ENCODE results near the gene ZNF668. TPM values are rescaled to one million over a fixed set of nuclear protein-coding genes. Genes with fewer than 3 reads are reported as not detected.

ZNF668 gene
- total RNA-seq, 4 donors from 2014 or later, result 9.6 to 19.3 (median 10.6) TPM

DNA sequence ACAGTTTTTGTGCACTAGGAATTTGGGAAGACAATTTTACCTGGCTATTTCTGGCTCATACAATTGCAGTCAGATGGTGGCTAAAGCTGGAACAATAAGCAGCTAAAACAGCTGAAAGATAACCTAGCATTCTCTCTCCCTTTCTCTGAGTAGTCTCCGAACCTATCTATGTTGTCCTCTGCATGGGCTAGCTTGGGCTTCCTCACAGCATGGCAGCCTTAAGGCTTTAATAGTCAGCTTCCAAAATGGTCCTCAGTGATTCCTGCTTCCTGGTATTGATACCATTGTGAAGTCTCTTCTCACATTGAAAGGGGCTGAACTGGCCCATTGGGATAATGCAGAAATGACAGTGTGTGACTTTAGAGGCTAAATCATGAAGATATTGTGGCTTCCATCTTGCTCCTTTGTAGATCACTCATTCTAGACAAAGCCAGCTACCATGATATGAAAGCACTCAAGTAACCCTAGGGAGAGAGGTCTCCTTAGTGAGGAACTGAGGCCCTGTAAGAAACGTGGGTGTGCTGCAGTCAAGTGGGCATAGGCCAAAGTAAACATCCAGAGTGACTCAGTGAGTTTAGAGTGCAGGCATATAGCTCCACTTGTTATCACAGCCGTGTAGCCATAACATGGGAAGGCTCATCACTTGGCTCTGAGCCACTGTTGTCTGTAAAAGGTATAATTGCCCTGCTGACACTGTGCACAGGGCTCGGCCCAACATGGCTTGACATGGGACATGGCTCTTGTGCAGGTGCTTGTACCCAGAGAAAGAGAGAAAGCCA is 26.0 kb upstream of the ZNF668 start:
- H3K9me3 ChIP-seq, result peaks cover 0 to 6% (median 0%) of the 10 kb centered on the region in 4 donors
- intact Hi-C loops (cut with DNase I), result loop anchor here (5.0 kb wide), 1 partner anchor 113 kb away; the partner anchor contains the start of gene HSD3B7
- no peaks in the 10 kb centered on the region for H3K36me3 ChIP-seq
- WGBS, result 61% methylated on average over 2 of the region's 4 CpGs
- H3K27me3 ChIP-seq, result no peaks in the 10 kb centered on the region
- peaks cover 0 to 7% (median 5%) of the 10 kb centered on the region in 4 donors for H3K4me1 ChIP-seq
- no peak overlapping the region for H3K4me3 ChIP-seq
- TF ChIP-seq EP300 (IDR thresholded peaks at IDR 0.05), result no peak
- TF ChIP-seq, protein P1, sequence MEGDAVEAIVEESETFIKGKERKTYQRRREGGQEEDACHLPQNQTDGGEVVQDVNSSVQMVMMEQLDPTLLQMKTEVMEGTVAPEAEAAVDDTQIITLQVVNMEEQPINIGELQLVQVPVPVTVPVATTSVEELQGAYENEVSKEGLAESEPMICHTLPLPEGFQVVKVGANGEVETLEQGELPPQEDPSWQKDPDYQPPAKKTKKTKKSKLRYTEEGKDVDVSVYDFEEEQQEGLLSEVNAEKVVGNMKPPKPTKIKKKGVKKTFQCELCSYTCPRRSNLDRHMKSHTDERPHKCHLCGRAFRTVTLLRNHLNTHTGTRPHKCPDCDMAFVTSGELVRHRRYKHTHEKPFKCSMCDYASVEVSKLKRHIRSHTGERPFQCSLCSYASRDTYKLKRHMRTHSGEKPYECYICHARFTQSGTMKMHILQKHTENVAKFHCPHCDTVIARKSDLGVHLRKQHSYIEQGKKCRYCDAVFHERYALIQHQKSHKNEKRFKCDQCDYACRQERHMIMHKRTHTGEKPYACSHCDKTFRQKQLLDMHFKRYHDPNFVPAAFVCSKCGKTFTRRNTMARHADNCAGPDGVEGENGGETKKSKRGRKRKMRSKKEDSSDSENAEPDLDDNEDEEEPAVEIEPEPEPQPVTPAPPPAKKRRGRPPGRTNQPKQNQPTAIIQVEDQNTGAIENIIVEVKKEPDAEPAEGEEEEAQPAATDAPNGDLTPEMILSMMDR (IDR thresholded peaks at IDR 0.05), result no peak
- TF ChIP-seq POLR2A (IDR thresholded peaks at IDR 0.05; ENCODE audit: low read depth), result no peak
- no peak for TF ChIP-seq POLR2AphosphoS5 (IDR thresholded peaks at IDR 0.05)
- DNase-seq (ENCODE audit: extremely low spot score), result no peak
- no peak overlapping the region for H3K27ac ChIP-seq (replicated peaks in 1 of 4)

DNA sequence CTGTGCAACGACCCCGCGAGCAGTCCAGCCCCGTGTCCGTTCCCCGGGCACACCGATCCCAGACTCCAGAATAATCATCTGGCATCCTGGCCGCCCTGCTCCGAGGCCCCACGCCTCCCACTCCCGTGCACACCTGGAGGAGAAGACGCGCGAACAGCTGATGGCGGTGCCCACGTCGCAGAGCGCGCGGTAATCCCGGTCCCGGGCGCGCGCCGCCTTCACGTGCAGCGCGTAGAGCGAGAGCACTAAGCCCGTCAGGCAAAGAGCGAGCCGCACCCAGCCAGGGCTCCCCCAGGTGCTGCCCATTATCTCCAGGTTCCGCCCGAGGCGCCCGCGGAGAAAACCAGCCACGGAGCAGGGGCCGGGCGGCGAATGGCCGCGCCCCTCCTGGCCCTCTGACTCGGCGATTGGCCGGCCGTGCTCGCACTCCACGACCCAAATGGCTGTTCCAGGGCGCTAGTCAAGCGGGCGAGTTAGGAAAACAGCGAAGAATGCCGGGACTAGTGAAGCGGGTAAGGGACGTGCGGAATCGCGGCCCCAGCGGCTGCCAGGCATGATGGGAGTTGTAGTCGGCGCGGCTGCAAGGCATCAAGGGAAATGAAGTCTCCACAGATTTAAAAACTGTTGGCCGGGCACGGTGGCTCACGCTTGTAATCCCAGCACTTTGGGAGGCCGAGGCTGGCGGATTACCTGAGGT is 20.5 kb upstream of the ZNF668 start, which contains the start of gene VKORC1:
VKORC1 (minus strand) TSS at position 374 of the 697 bp plus-strand sequence; CDS start at position 306, 68 bp downstream.
- peak within 1 kb of the TSS; percentile 81 to 91 (median 84) for H3K4me3 ChIP-seq
- intact Hi-C loops (cut with DNase I), result loop anchor here (5.0 kb wide), 1 partner anchor 107 kb away; the partner anchor contains the start of gene HSD3B7
- peak within 1 kb of the TSS; percentile 87 to 95 (median 92) for H3K27ac ChIP-seq (replicated peaks in 1 of 4)
- H3K4me1 ChIP-seq, result peaks cover 12 to 31% (median 23%) of the 10 kb centered on the region in 4 donors
- 0% methylated on average over 38 of the region's 69 CpGs for WGBS
- no peaks in the 10 kb centered on the region for H3K27me3 ChIP-seq
- H3K9me3 ChIP-seq, result no peaks in the 10 kb centered on the region
- DNase-seq (ENCODE audit: extremely low spot score), result peak; percentile 98
- TF ChIP-seq EP300 (IDR thresholded peaks at IDR 0.05) (no peak), POLR2AphosphoS5 (IDR thresholded peaks at IDR 0.05) (peak; percentile 89 to 95)
- TF ChIP-seq, protein P1 (IDR thresholded peaks at IDR 0.05), result peak in 1 of 3 experiments; percentile 33
- peaks cover 9 to 24% (median 22%) of the 10 kb centered on the region in 4 donors for H3K36me3 ChIP-seq

DNA sequence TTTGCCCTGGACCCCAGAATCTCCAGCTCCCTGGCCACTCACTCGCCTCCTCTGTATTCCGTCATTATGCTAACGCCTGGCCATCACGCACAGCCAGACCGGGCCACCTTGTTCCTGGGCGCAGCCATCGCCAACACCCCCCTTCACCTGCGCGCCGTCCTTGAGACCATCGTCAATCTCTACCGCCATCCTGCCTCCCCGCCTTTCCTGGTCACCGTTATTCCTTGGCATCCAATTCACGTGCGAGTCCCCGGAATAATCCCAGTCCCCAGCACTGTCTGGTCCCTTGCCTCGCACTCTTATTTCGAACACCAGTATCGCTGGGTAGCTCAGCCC is 20.0 kb upstream of the ZNF668 start:
- no peak for TF ChIP-seq EP300 (IDR thresholded peaks at IDR 0.05)
- TF ChIP-seq, protein P1 (IDR thresholded peaks at IDR 0.05), result no peak
- TF ChIP-seq POLR2AphosphoS5 (IDR thresholded peaks at IDR 0.05), result no peak
- TF ChIP-seq POLR2A (IDR thresholded peaks at IDR 0.05; ENCODE audit: low read depth), result no peak
- DNase-seq (ENCODE audit: extremely low spot score), result no peak
- Histone ChIP-seq H3K4me1 (peaks cover 12 to 31% (median 23%) of the 10 kb centered on the region in 4 donors), H3K9me3 (no peaks in the 10 kb centered on the region), H3K27me3 (no peaks in the 10 kb centered on the region), H3K27ac (replicated peaks in 1 of 4) (peak overlapping the region; percentile 87 to 95 (median 92)), H3K4me3 (peak overlapping the region; percentile 81 to 91 (median 84)), H3K36me3 (peaks cover 9 to 29% (median 27%) of the 10 kb centered on the region in 4 donors)
- intact Hi-C loops (cut with DNase I), result no loop called here
- WGBS, result 0% methylated on average over 18 of the region's 20 CpGs

DNA sequence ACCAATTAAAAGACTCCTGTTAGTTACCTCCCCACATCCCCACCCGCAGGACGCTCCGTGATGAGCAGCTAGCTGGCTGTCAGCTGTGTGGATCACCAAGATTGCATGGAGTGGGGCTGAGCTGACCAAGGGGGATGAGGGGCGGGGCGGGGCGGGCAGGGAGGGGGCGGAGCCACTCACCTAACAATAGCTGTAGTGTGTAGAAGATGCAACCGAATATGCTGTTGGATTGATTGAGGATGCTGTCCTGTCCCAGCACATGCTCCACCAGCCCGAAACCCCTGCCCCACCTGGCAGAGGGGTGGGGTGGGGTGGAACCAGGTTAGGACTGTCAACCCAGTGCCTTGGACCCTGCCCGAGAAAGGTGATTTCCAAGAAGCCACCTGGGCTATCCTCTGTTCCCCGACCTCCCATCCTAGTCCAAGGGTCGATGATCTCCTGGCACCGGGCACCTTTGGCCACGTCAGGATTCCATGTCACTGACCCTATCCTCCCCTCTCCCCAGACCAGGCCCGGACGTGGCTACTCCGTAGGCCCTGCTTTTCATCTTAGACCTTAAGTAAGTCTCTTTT is 19.2 kb upstream of the ZNF668 start:
- Histone ChIP-seq H3K9me3 (no peaks in the 10 kb centered on the region), H3K4me1 (peaks cover 12 to 31% (median 23%) of the 10 kb centered on the region in 4 donors), H3K4me3 (peak overlapping the region; percentile 81 to 91 (median 84)), H3K27ac (replicated peaks in 1 of 4) (peak overlapping the region in 3 of 4 donors; percentile 87 to 94 (median 91)), H3K27me3 (no peaks in the 10 kb centered on the region), H3K36me3 (peaks cover 9 to 38% (median 34%) of the 10 kb centered on the region in 4 donors)
- TF ChIP-seq POLR2A (IDR thresholded peaks at IDR 0.05; ENCODE audit: low read depth), result no peak
- TF ChIP-seq POLR2AphosphoS5 (IDR thresholded peaks at IDR 0.05), result no peak
- TF ChIP-seq, protein P1 (IDR thresholded peaks at IDR 0.05), result no peak
- TF ChIP-seq EP300 (IDR thresholded peaks at IDR 0.05), result no peak
- 40% methylated on average over 11 of the region's 17 CpGs for WGBS
- DNase-seq (ENCODE audit: extremely low spot score), result no peak
- intact Hi-C loops (cut with DNase I), result no loop called here
